ENCODE results near the gene HDHD5.

The HDHD5 gene

GRCh38 chr22:17190702-17191101 lies 31.6 kb upstream of the HDHD5 start:
- Histone ChIP-seq H4K8ac (ENCODE audit: low read depth, low read length) (no peak overlapping the region), H3K27me3 (ENCODE audit: insufficient read depth, low read length) (no peaks in the 10 kb centered on the region), H3K9ac (ENCODE audit: low read length) (no peak overlapping the region), H3K4me2 (ENCODE audit: low read length) (no peak overlapping the region), H2BK5ac (ENCODE audit: low read depth, low read length, poor library complexity) (no peak overlapping the region), H2BK12ac (ENCODE audit: low read length) (no peak overlapping the region), H2AK5ac (ENCODE audit: low read length) (no peak overlapping the region), H4K91ac (ENCODE audit: low read depth, low read length) (no peak overlapping the region), H3K79me1 (ENCODE audit: low read length) (no peaks in the 10 kb centered on the region), H3K18ac (ENCODE audit: low read length) (no peak overlapping the region), H2AFZ (ENCODE audit: insufficient read depth, low read length, poor library complexity) (no peak overlapping the region), H2BK120ac (ENCODE audit: insufficient read depth, low read length, poor library complexity) (no peak overlapping the region), H3K9me3 (ENCODE audit: insufficient read depth, low read depth, low read length) (no peaks in the 10 kb centered on the region), H3K4ac (ENCODE audit: low read depth, low read length) (no peak overlapping the region), H4K12ac (ENCODE audit: low read depth, low read length) (no peak overlapping the region), H3K14ac (ENCODE audit: low read length) (no peak overlapping the region), H3K4me1 (ENCODE audit: control insufficient read depth in 1 of 2, insufficient read depth in 2 of 2, low read length in 2 of 2) (no peaks in the 10 kb centered on the region), H3K27ac (ENCODE audit: low read depth, low read length) (no peak overlapping the region), H3K23ac (ENCODE audit: low read length) (no peak overlapping the region), H3K79me2 (ENCODE audit: control insufficient read depth, insufficient read depth, low read length, poor library complexity) (no peaks in the 10 kb centered on the region), H3K36me3 (ENCODE audit: control insufficient read depth in 1 of 2, insufficient read depth in 2 of 2, low read length in 2 of 2) (peaks cover 0 to 3% of the 10 kb centered on the region in 2 experiments), H3K4me3 (ENCODE audit: low read depth, low read length) (no peak overlapping the region)
- DNase-seq = no peak
- no CpG with 5 or more reads among the region's 10 CpGs for WGBS (ENCODE audit: extremely low coverage, insufficient coverage, insufficient read length)

- Histone ChIP-seq H3K18ac (ENCODE audit: low read length) (no peak overlapping the region), H3K27ac (ENCODE audit: low read depth, low read length) (no peak overlapping the region), H3K9me3 (ENCODE audit: insufficient read depth, low read depth, low read length) (no peaks in the 10 kb centered on the region), H4K8ac (ENCODE audit: low read depth, low read length) (no peak overlapping the region), H3K79me1 (ENCODE audit: low read length) (no peaks in the 10 kb centered on the region), H3K9ac (ENCODE audit: low read length) (no peak overlapping the region), H3K79me2 (ENCODE audit: control insufficient read depth, insufficient read depth, low read length, poor library complexity) (no peaks in the 10 kb centered on the region), H3K27me3 (ENCODE audit: insufficient read depth, low read length) (no peaks in the 10 kb centered on the region), H2BK120ac (ENCODE audit: insufficient read depth, low read length, poor library complexity) (no peak overlapping the region), H2BK12ac (ENCODE audit: low read length) (no peak overlapping the region), H2AK5ac (ENCODE audit: low read length) (no peak overlapping the region), H2BK5ac (ENCODE audit: low read depth, low read length, poor library complexity) (no peak overlapping the region), H4K91ac (ENCODE audit: low read depth, low read length) (no peak overlapping the region), H3K23ac (ENCODE audit: low read length) (no peak overlapping the region), H3K4me3 (ENCODE audit: low read depth, low read length) (no peak overlapping the region), H3K4me2 (ENCODE audit: low read length) (no peak overlapping the region), H3K36me3 (ENCODE audit: control insufficient read depth in 1 of 2, insufficient read depth in 2 of 2, low read length in 2 of 2) (no peaks in the 10 kb centered on the region), H4K12ac (ENCODE audit: low read depth, low read length) (no peak overlapping the region), H3K4me1 (ENCODE audit: control insufficient read depth in 1 of 2, insufficient read depth in 2 of 2, low read length in 2 of 2) (peaks cover 0 to 4% of the 10 kb centered on the region in 2 experiments), H3K14ac (ENCODE audit: low read length) (no peak overlapping the region), H3K4ac (ENCODE audit: low read depth, low read length) (no peak overlapping the region), H2AFZ (ENCODE audit: insufficient read depth, low read length, poor library complexity) (no peak overlapping the region)
- no CpG with 5 or more reads among the region's 8 CpGs for WGBS (ENCODE audit: extremely low coverage, insufficient coverage, insufficient read length)
- no peak for DNase-seq
These were observed 17.6 kb upstream of the HDHD5 start for GRCh38 chr22:17176715-17177114.

GRCh38 chr22:17172029-17172833 lies 13.2 kb upstream of the HDHD5 start:
- Histone ChIP-seq H3K27me3 (ENCODE audit: insufficient read depth, low read length) (no peaks in the 10 kb centered on the region), H3K9me3 (ENCODE audit: insufficient read depth, low read depth, low read length) (no peaks in the 10 kb centered on the region), H3K4me2 (ENCODE audit: low read length) (peak overlapping the region; percentile 73), H3K79me2 (ENCODE audit: control insufficient read depth, insufficient read depth, low read length, poor library complexity) (peaks cover 2% of the 10 kb centered on the region), H3K14ac (ENCODE audit: low read length) (peak overlapping the region; percentile 1), H3K27ac (ENCODE audit: low read depth, low read length) (no peak overlapping the region), H2AFZ (ENCODE audit: insufficient read depth, low read length, poor library complexity) (peak overlapping the region; percentile 93), H4K91ac (ENCODE audit: low read depth, low read length) (peak overlapping the region; percentile 46), H3K79me1 (ENCODE audit: low read length) (peaks cover 4% of the 10 kb centered on the region), H3K23ac (ENCODE audit: low read length) (no peak overlapping the region), H2AK5ac (ENCODE audit: low read length) (no peak overlapping the region), H2BK12ac (ENCODE audit: low read length) (no peak overlapping the region), H3K36me3 (ENCODE audit: control insufficient read depth in 1 of 2, insufficient read depth in 2 of 2, low read length in 2 of 2) (no peaks in the 10 kb centered on the region), H3K18ac (ENCODE audit: low read length) (no peak overlapping the region), H2BK120ac (ENCODE audit: insufficient read depth, low read length, poor library complexity) (no peak overlapping the region), H4K12ac (ENCODE audit: low read depth, low read length) (peak overlapping the region; percentile 76), H2BK5ac (ENCODE audit: low read depth, low read length, poor library complexity) (no peak overlapping the region), H4K8ac (ENCODE audit: low read depth, low read length) (peak overlapping the region; percentile 96), H3K4ac (ENCODE audit: low read depth, low read length) (no peak overlapping the region), H3K4me3 (ENCODE audit: low read depth, low read length) (peak overlapping the region; percentile 62), H3K4me1 (ENCODE audit: control insufficient read depth in 1 of 2, insufficient read depth in 2 of 2, low read length in 2 of 2) (peaks cover 0 to 4% of the 10 kb centered on the region in 2 experiments), H3K9ac (ENCODE audit: low read length) (peak overlapping the region; percentile 53)
- no CpG with 5 or more reads among the region's 24 CpGs for WGBS (ENCODE audit: extremely low coverage, insufficient coverage, insufficient read length)
- DNase-seq = peak; percentile 27 to 68

GRCh38 chr22:17171153-17172028 lies 12.3 kb upstream of the HDHD5 start:
- Histone ChIP-seq H2AK5ac (ENCODE audit: low read length) (no peak overlapping the region), H3K4ac (ENCODE audit: low read depth, low read length) (peak overlapping the region; percentile 53), H3K23ac (ENCODE audit: low read length) (no peak overlapping the region), H4K8ac (ENCODE audit: low read depth, low read length) (peak overlapping the region; percentile 96), H4K12ac (ENCODE audit: low read depth, low read length) (peak overlapping the region; percentile 87), H3K79me1 (ENCODE audit: low read length) (peaks cover 4% of the 10 kb centered on the region), H2BK5ac (ENCODE audit: low read depth, low read length, poor library complexity) (peak overlapping the region; percentile 86), H4K91ac (ENCODE audit: low read depth, low read length) (peak overlapping the region; percentile 77), H3K4me3 (ENCODE audit: low read depth, low read length) (peak overlapping the region; percentile 82), H3K27me3 (ENCODE audit: insufficient read depth, low read length) (no peaks in the 10 kb centered on the region), H3K18ac (ENCODE audit: low read length) (peak overlapping the region; percentile 58), H3K14ac (ENCODE audit: low read length) (peak overlapping the region; percentile 68), H3K9me3 (ENCODE audit: insufficient read depth, low read depth, low read length) (no peaks in the 10 kb centered on the region), H3K36me3 (ENCODE audit: control insufficient read depth in 1 of 2, insufficient read depth in 2 of 2, low read length in 2 of 2) (no peaks in the 10 kb centered on the region), H3K27ac (ENCODE audit: low read depth, low read length) (peak overlapping the region; percentile 72), H2BK120ac (ENCODE audit: insufficient read depth, low read length, poor library complexity) (peak overlapping the region; percentile 82), H3K4me2 (ENCODE audit: low read length) (peak overlapping the region; percentile 73), H2BK12ac (ENCODE audit: low read length) (no peak overlapping the region), H3K9ac (ENCODE audit: low read length) (peak overlapping the region; percentile 85), H3K4me1 (ENCODE audit: control insufficient read depth in 1 of 2, insufficient read depth in 2 of 2, low read length in 2 of 2) (peaks cover 0 to 4% of the 10 kb centered on the region in 2 experiments), H2AFZ (ENCODE audit: insufficient read depth, low read length, poor library complexity) (peak overlapping the region; percentile 93), H3K79me2 (ENCODE audit: control insufficient read depth, insufficient read depth, low read length, poor library complexity) (peaks cover 2% of the 10 kb centered on the region)
- DNase-seq = peak; percentile 84 to 94
- WGBS (ENCODE audit: extremely low coverage, insufficient coverage, insufficient read length) = no CpG with 5 or more reads among the region's 83 CpGs

Measured in trophoblast cell (in vitro differentiated cells and primary cell).